Activated CD4-positive, alpha-beta T cell treated with anti-CD3 and anti-CD28 coated beads, Interleukin-2, amount 50 U/mL, for 4 hours (primary cell): ENCODE results near the gene TREML1.
"Not testable (repeated sequence)": the region's sequence is repeated elsewhere in the genome, so short reads cannot be mapped to it uniquely, and the experiment has no call there.

ENCODE experiments used
- DNase-seq, 2 experiments: peaks; one replicate each; pipeline ENCODE4 v3.0.0-alpha.2; 2020

TREML1 gene

DNA sequence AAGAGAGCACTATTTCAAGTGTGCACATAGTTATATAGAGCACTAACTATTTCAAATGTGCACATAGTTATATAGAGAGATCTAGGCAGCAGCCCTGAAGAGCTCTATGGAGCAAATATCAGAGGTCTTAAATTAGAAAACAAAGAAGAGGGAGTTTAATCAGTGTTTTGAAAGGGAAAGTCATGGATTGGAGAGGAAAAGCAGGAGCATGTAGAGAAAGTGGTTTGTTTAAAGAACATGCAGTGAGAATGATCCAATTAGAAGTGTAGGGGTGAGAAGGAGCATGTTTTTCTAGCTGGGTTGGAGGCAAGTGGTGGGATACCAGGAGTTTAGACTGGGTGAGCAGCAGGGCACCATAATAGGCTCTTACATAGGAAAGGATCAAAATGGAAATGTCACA, 17.2 kb downstream of the TREML1 start:
- DNase-seq: no peak

DNA sequence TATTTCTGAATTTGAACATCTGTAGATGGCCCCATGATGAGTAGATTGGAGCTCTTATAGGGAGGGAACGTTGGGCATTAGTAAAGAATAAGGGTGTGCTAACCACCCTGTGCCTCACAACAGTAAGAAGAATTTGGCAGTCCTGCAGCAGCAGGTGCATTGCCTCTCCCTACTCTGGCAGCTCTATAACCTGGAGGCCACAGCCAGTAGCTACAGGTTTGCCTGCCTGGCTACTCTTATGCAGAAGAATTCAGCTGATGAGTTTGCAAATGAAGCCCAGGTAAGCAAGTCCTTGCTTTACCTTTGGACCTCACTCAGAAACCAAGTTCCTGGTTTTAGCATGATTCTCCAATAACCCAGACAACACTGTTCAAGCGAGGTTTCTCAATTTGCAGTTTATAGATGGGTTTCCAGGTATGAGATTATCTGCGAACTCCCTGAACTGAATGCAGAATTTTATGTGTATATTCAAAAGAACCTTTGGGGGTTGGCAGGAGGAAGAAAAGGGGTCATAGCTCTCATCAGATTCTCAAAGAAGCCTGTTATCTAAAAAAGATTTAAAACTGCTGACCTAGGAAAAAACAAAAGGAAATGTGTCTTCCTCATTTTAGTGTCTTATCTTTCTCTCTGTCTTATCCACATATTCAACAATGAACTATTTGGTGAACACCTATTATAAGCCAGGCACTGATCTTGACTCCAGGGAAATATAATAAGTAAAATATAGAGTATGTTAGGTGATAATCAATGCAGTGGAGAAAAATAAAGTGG, 18.9 kb downstream of the TREML1 start:
- no peak for DNase-seq

DNA sequence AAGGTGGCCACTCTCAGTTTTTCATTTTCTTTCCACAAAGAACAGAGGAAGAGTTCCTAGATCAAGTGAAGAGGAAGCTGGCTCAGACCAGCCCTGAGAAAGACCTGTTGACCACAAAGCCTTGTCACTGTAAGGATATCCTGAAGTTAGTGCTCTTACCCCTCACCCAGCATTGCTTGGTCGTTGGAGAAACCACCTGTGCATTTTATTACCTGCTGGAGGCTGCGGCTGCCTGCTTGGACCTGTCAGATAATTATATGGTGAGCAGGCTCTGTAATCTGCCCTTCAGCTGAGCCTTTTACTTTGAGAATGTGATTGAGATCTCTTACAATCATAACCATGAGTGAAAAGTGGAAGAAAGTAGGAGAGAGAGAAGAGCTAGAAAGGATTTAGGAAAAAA, 21.9 kb downstream of the TREML1 start:
- no peak for DNase-seq

DNA sequence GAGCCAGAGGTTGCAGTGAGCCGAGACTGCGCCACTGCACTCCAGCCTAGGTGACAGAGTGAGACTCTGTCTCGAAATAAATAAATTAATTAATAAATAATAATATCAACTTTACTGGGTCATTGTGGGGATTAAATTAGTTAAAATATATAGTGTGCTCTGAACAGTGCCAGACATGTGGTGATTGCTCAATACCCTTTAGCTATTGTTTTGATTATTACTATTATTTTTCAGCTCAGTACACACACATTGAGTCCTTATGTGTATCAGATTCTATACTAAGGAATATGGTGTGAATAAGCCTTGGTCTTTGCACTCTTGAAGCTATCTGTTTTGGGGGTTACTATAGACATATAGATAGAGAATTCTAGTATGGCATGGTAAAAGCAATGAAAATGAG, 28.9 kb downstream of the TREML1 start:
- no peak for DNase-seq

DNA sequence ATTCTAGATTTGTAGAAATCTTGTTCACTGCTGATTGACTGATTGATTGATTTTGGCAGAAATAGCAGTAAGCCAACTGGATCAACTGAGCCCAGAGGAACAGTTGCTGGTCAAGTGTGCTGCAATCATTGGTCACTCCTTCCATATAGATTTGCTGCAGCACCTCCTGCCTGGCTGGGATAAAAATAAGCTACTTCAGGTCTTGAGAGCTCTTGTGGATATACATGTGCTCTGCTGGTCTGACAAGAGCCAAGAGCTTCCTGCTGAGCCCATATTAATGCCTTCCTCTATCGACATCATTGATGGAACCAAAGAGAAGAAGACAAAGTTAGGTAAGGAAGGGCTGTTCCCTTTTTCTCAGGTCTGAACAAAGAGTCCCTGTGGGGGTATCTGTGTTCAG, 31.2 kb downstream of the TREML1 start:
- no peak for DNase-seq

DNA sequence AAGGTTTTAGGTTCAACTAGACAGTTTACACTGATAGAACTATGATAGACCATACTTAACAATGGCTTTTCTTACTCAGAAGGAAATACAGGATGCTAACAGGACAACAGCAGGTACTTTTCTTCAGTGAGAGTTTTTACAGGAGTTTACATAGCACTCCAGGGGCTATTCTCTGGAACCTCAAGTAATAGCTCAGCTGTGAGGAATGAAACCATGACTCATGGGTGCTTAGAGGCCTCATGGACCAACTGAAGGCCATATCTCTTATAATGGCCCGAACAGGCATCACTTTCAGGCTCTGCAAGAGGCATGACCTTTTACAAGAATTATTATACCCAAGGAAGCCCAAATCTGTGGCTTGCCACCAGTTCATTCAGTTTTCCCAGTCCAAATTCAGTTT, 31.8 kb downstream of the TREML1 start:
- DNase-seq: no peak

DNA sequence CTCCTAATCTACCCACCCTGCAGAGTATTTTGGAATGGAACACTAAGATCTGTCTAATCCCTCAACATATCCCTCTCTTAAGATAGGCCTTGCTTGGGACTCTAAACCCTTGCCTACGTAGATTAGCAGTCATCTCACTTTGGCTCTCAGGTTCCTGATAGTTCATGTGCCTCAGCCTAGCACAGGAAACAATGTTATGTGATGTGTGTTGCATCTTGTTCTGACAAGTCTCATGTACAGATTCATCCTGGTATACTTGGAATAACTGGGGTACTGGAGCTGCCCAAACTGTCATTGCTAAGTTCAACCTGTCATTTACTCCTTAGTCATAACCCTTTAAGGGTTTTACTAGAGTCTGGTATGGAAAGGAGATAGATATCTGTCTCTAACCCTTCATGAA, 34.1 kb downstream of the TREML1 start:
- no peak for DNase-seq

GRCh38 chr6:41119508-41119907, 34.6 kb downstream of the TREML1 start:
- DNase-seq: no peak

GRCh38 chr6:41115027-41115426, 39.1 kb downstream of the TREML1 start:
- not testable (repeated sequence) for DNase-seq

DNA sequence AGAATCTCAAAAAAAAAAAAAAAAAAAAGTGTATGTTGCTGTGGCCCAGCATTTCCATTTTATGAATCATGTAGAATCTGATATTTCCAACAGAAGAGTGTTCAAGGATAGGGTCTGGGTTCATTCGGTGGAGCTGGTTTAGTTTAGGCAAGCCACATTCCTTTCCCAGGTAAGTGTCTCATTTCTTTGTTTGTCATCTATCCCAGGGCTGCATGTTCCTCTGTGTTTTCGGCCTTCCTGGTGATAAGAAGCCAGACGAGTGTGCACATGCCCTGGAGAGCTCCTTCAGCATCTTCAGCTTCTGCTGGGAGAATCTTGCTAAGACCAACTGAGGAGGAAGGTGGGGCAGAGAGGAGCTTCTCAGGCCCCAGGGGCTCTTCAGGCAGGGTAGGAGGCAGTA, 43.1 kb downstream of the TREML1 start:
- DNase-seq: no peak

- DNase-seq: no peak
Measured at GRCh38 chr6:41103847-41104246, 50.3 kb downstream of the TREML1 start.

GRCh38 chr6:41100871-41101287, 53.3 kb downstream of the TREML1 start:
- peak; percentile 5 to 11 for DNase-seq
